GM23338 (cell line): ENCODE measurements around the gene RNF32.
"Not testable (repeated sequence)": the region's sequence is repeated elsewhere in the genome, so short reads cannot be mapped to it uniquely, and the experiment has no call there.

Source experiments
- CREB1 ChIP-seq: fragments of 250-450 bp; sonication (Bioruptor Pico); IDR thresholded peaks from 2 replicates; pipeline ENCODE4 v1.5.0; 2020; ENCODE audit warnings: low read depth, mild to moderate bottlenecking, moderate library complexity
- EZH2 ChIP-seq: fragments of 200-600 bp; sonication (generic); IDR thresholded peaks from one replicate; pipeline ENCODE4 v1.8.0; 2017; ENCODE audit warnings: antibody characterized with exemption, mild to moderate bottlenecking, low read depth; ENCODE audit not compliant: unreplicated experiment
- EZH2phosphoT487 ChIP-seq: fragments of 200-600 bp; sonication (generic); IDR thresholded peaks from one replicate; pipeline ENCODE4 v1.8.1; 2018; ENCODE audit warnings: antibody characterized with exemption; ENCODE audit not compliant: unreplicated experiment
- JUNB ChIP-seq: IDR thresholded peaks from one replicate; pipeline ENCODE4 v1.6.1; 2016; ENCODE audit warnings: antibody characterized with exemption; ENCODE audit not compliant: unreplicated experiment
- NANOG ChIP-seq: IDR thresholded peaks from 2 replicates; pipeline ENCODE4 v1.6.1; 2016; ENCODE audit warnings: antibody characterized with exemption, borderline replicate concordance
- POLR2AphosphoS5 ChIP-seq: IDR thresholded peaks from 2 replicates; pipeline ENCODE4 v1.6.1; 2016; ENCODE audit warnings: antibody characterized with exemption, low read depth
- STAT1 ChIP-seq: IDR thresholded peaks from one replicate; pipeline ENCODE4 v1.6.1; 2016; ENCODE audit warnings: antibody characterized with exemption; ENCODE audit not compliant: unreplicated experiment
- ZNF114 ChIP-seq: fragments of 250-450 bp; sonication (Bioruptor Pico); IDR thresholded peaks from 2 replicates; pipeline ENCODE4 v1.5.0; 2020; ENCODE audit warnings: mild to moderate bottlenecking, moderate library complexity
- ZNF331 ChIP-seq: fragments of 250-450 bp; sonication (Bioruptor Pico); IDR thresholded peaks from 2 replicates; pipeline ENCODE4 v1.5.0; 2020; ENCODE audit warnings: low read depth, mild to moderate bottlenecking, moderate library complexity
- TF ChIP-seq, protein P1 (sequence below), 2 experiments: fragments of 200-600 bp in 1 of 2; sonication (generic) in 1 of 2; conservative IDR thresholded peaks; 2 replicates each; pipeline versions ENCODE4 v1.5.1 to v1.6.1; 2016 to 2017; ENCODE audit warnings: antibody characterized with exemption in 2 of 2, low read depth in 2 of 2, mild to moderate bottlenecking in 2 of 2, moderate library complexity in 1 of 2
- TF ChIP-seq, protein P2 (sequence below): IDR thresholded peaks from one replicate; pipeline ENCODE4 v1.6.1; 2018; ENCODE audit warnings: antibody characterized with exemption; ENCODE audit not compliant: unreplicated experiment
- TF ChIP-seq, protein P3 (sequence below): fragments of 250-450 bp; sonication (Bioruptor Pico); IDR thresholded peaks from 2 replicates; pipeline ENCODE4 v1.5.0; 2020; ENCODE audit warnings: mild to moderate bottlenecking, moderate library complexity
- TF ChIP-seq, protein P4 (sequence below): IDR thresholded peaks from 2 replicates; pipeline ENCODE4 v1.6.1; 2016; ENCODE audit warnings: antibody characterized with exemption

DNA sequence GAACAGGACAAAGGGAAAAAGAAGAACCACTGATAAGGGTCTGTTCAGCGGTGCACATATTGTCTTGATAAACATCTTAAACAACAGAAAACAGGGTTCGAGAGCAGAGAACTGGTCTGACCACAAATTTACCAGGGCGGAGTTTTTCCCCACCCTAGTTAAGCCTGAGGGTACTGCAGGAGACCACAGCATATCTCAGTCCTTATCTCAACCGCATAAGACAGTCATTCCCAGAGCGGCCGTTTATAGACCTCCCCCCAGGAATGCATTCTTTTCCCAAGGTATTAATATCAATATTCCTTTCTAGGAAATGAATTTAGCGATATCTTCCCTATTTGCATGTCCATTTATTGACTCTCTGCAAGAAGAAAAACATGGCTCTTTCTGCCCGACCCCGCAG, 56.7 kb downstream of the RNF32 start:
- TF ChIP-seq, protein P1, sequence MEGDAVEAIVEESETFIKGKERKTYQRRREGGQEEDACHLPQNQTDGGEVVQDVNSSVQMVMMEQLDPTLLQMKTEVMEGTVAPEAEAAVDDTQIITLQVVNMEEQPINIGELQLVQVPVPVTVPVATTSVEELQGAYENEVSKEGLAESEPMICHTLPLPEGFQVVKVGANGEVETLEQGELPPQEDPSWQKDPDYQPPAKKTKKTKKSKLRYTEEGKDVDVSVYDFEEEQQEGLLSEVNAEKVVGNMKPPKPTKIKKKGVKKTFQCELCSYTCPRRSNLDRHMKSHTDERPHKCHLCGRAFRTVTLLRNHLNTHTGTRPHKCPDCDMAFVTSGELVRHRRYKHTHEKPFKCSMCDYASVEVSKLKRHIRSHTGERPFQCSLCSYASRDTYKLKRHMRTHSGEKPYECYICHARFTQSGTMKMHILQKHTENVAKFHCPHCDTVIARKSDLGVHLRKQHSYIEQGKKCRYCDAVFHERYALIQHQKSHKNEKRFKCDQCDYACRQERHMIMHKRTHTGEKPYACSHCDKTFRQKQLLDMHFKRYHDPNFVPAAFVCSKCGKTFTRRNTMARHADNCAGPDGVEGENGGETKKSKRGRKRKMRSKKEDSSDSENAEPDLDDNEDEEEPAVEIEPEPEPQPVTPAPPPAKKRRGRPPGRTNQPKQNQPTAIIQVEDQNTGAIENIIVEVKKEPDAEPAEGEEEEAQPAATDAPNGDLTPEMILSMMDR (conservative IDR thresholded peaks at IDR 0.05; ENCODE audit: low read depth in 2 of 2): not testable (repeated sequence)
- TF ChIP-seq ZNF331 (CRISPR knock-in tag); EZH2; POLR2AphosphoS5; EZH2phosphoT487; CREB1 (CRISPR knock-in tag); STAT1; JUNB; ZNF114 (CRISPR knock-in tag); NANOG: not testable (repeated sequence)
- TF ChIP-seq, protein P2, sequence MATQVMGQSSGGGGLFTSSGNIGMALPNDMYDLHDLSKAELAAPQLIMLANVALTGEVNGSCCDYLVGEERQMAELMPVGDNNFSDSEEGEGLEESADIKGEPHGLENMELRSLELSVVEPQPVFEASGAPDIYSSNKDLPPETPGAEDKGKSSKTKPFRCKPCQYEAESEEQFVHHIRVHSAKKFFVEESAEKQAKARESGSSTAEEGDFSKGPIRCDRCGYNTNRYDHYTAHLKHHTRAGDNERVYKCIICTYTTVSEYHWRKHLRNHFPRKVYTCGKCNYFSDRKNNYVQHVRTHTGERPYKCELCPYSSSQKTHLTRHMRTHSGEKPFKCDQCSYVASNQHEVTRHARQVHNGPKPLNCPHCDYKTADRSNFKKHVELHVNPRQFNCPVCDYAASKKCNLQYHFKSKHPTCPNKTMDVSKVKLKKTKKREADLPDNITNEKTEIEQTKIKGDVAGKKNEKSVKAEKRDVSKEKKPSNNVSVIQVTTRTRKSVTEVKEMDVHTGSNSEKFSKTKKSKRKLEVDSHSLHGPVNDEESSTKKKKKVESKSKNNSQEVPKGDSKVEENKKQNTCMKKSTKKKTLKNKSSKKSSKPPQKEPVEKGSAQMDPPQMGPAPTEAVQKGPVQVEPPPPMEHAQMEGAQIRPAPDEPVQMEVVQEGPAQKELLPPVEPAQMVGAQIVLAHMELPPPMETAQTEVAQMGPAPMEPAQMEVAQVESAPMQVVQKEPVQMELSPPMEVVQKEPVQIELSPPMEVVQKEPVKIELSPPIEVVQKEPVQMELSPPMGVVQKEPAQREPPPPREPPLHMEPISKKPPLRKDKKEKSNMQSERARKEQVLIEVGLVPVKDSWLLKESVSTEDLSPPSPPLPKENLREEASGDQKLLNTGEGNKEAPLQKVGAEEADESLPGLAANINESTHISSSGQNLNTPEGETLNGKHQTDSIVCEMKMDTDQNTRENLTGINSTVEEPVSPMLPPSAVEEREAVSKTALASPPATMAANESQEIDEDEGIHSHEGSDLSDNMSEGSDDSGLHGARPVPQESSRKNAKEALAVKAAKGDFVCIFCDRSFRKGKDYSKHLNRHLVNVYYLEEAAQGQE: not testable (repeated sequence)
- TF ChIP-seq, protein P3, sequence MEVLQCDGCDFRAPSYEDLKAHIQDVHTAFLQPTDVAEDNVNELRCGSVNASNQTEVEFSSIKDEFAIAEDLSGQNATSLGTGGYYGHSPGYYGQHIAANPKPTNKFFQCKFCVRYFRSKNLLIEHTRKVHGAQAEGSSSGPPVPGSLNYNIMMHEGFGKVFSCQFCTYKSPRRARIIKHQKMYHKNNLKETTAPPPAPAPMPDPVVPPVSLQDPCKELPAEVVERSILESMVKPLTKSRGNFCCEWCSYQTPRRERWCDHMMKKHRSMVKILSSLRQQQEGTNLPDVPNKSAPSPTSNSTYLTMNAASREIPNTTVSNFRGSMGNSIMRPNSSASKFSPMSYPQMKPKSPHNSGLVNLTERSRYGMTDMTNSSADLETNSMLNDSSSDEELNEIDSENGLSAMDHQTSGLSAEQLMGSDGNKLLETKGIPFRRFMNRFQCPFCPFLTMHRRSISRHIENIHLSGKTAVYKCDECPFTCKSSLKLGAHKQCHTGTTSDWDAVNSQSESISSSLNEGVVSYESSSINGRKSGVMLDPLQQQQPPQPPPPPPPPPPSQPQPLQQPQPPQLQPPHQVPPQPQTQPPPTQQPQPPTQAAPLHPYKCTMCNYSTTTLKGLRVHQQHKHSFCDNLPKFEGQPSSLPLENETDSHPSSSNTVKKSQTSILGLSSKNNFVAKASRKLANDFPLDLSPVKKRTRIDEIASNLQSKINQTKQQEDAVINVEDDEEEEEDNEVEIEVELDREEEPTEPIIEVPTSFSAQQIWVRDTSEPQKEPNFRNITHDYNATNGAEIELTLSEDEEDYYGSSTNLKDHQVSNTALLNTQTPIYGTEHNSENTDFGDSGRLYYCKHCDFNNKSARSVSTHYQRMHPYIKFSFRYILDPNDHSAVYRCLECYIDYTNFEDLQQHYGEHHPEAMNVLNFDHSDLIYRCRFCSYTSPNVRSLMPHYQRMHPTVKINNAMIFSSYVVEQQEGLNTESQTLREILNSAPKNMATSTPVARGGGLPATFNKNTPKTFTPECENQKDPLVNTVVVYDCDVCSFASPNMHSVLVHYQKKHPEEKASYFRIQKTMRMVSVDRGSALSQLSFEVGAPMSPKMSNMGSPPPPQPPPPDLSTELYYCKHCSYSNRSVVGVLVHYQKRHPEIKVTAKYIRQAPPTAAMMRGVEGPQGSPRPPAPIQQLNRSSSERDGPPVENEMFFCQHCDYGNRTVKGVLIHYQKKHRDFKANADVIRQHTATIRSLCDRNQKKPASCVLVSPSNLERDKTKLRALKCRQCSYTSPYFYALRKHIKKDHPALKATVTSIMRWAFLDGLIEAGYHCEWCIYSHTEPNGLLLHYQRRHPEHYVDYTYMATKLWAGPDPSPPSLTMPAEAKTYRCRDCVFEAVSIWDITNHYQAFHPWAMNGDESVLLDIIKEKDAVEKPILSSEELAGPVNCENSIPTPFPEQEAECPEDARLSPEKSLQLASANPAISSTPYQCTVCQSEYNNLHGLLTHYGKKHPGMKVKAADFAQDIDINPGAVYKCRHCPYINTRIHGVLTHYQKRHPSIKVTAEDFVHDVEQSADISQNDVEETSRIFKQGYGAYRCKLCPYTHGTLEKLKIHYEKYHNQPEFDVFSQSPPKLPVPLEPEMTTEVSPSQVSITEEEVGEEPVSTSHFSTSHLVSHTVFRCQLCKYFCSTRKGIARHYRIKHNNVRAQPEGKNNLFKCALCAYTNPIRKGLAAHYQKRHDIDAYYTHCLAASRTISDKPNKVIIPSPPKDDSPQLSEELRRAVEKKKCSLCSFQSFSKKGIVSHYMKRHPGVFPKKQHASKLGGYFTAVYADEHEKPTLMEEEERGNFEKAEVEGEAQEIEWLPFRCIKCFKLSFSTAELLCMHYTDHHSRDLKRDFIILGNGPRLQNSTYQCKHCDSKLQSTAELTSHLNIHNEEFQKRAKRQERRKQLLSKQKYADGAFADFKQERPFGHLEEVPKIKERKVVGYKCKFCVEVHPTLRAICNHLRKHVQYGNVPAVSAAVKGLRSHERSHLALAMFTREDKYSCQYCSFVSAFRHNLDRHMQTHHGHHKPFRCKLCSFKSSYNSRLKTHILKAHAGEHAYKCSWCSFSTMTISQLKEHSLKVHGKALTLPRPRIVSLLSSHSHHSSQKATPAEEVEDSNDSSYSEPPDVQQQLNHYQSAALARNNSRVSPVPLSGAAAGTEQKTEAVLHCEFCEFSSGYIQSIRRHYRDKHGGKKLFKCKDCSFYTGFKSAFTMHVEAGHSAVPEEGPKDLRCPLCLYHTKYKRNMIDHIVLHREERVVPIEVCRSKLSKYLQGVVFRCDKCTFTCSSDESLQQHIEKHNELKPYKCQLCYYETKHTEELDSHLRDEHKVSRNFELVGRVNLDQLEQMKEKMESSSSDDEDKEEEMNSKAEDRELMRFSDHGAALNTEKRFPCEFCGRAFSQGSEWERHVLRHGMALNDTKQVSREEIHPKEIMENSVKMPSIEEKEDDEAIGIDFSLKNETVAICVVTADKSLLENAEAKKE: not testable (repeated sequence)
- TF ChIP-seq, protein P4, sequence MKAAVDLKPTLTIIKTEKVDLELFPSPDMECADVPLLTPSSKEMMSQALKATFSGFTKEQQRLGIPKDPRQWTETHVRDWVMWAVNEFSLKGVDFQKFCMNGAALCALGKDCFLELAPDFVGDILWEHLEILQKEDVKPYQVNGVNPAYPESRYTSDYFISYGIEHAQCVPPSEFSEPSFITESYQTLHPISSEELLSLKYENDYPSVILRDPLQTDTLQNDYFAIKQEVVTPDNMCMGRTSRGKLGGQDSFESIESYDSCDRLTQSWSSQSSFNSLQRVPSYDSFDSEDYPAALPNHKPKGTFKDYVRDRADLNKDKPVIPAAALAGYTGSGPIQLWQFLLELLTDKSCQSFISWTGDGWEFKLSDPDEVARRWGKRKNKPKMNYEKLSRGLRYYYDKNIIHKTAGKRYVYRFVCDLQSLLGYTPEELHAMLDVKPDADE: not testable (repeated sequence)
